Adrenal gland (tissue), 5 donors: ENCODE data around the gene LMNB1.

Experiments
- CTCF ChIP-seq, 6 experiments: fragments of 450-650 bp in 4 of 6; fragments of 200-600 bp in 2 of 6; sonication (generic) in 1 of 6; IDR thresholded peaks; 1 replicate in 5 of 6; 2 replicates in 1 of 6; pipeline versions ENCODE4 v1.5.1 to v1.8.0; 2016 to 2021; ENCODE audit warnings: antibody characterized with exemption in 6 of 6, mild to moderate bottlenecking in 2 of 6, moderate library complexity in 1 of 6
- POLR2A ChIP-seq, 2 donors: fragments of 450-650 bp; IDR thresholded peaks; one replicate each; pipeline ENCODE4 v1.6.1; 2017; ENCODE audit warnings: antibody characterized with exemption in 2 of 2, mild to moderate bottlenecking in 2 of 2, moderate library complexity in 1 of 2
- donor health status: DM: no; HTN: no; CAD: no.

- no peak for TF ChIP-seq CTCF (IDR thresholded peaks at IDR 0.05)
- TF ChIP-seq POLR2A (IDR thresholded peaks at IDR 0.05): no peak
These were observed 81.5 kb downstream of the LMNB1 start for GRCh38 chr5:126858441-126858840.
